ENCODE measurements around the gene URGCP. TPM values are rescaled to one million over a fixed set of nuclear protein-coding genes. Genes with fewer than 3 reads are reported as not detected.

Gene URGCP, protein sequence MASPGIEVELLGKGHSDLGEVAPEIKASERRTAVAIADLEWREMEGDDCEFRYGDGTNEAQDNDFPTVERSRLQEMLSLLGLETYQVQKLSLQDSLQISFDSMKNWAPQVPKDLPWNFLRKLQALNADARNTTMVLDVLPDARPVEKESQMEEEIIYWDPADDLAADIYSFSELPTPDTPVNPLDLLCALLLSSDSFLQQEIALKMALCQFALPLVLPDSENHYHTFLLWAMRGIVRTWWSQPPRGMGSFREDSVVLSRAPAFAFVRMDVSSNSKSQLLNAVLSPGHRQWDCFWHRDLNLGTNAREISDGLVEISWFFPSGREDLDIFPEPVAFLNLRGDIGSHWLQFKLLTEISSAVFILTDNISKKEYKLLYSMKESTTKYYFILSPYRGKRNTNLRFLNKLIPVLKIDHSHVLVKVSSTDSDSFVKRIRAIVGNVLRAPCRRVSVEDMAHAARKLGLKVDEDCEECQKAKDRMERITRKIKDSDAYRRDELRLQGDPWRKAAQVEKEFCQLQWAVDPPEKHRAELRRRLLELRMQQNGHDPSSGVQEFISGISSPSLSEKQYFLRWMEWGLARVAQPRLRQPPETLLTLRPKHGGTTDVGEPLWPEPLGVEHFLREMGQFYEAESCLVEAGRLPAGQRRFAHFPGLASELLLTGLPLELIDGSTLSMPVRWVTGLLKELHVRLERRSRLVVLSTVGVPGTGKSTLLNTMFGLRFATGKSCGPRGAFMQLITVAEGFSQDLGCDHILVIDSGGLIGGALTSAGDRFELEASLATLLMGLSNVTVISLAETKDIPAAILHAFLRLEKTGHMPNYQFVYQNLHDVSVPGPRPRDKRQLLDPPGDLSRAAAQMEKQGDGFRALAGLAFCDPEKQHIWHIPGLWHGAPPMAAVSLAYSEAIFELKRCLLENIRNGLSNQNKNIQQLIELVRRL
- 10 to 100 TPM; 30.0 to 33.9 (median 32.4) TPM for polyA plus RNA-seq (ENCODE audit: insufficient read length in 3 of 3)

- DNase-seq (ENCODE audit: low read depth in 3 of 3, low spot score in 2 of 3) = peak in 2 of 3 donors; percentile 18 to 23
Observed at GRCh38 chr7:43906331-43907010, at the start of gene URGCP. URGCP (minus strand) TSS chr7:43906596; CDS start chr7:43906575, 21 bp downstream.

GRCh38 chr7:43956027-43956426, 49.6 kb upstream of the URGCP start:
- DNase-seq (ENCODE audit: low read depth in 3 of 3, low spot score in 2 of 3) = no peak

DNA sequence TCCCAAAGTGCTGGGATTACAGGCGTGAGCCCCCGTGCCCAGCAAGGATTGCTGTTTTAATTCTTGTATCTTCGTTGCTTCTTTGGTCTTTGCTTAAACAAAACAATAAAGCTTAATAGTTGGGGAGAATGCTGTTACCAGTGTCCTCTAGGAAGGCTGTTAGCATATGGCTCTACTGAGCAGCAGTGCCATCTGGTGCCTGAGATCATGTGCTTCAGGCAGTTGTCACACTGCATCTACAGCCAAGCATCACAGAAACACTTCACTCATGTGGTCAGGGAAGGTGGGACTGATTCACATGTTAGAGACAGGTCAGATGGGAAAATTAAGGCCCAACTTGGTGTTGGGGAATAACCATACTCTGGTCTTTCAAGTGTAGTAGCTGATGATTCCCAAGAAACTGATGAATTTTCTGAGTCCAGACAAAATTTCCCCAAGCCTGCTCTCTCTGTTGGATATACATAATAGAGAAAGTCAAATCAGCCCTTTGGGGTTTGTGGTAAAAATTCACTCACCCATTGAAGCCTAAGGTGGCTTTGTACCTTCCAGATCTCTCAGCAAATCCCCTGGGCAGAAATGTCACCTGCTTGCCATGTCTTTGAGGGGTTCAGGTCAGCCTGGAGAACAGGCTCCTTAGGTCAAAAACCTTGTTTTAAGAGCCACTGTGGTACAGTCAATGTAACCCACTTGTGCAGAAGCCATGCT, 48.3 kb upstream of the URGCP start:
- peak in 1 of 3 donors; percentile 10 for DNase-seq (ENCODE audit: low read depth in 3 of 3, low spot score in 2 of 3)

DNA sequence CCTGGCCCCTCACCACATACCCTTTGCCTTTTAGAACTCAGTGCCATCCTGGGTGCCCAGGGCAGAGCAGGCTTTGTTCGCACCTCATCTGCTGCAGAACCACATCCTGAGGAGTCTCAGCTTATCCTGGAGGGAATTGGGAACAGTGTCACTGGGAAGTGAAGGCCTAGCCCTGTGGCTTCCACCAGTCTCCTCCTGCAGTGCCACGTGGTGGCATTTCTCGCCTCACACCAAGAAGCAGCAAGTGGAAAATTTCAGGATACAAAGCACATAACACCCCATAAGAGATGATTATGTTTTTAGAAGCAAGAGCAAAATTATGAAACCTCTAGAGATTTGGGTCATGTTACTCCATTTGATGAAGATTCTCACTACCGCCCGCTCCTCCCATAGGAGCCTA, 46.7 kb upstream of the URGCP start:
- no peak for DNase-seq (ENCODE audit: low read depth in 3 of 3, low spot score in 2 of 3)

- DNase-seq (ENCODE audit: low read depth in 3 of 3, low spot score in 2 of 3) = no peak
Observed at GRCh38 chr7:43952028-43952427, 45.6 kb upstream of the URGCP start.

GRCh38 chr7:43944286-43944685, 37.9 kb upstream of the URGCP start:
- DNase-seq (ENCODE audit: low read depth in 3 of 3, low spot score in 2 of 3) = no peak

GRCh38 chr7:43943417-43944187, 37.2 kb upstream of the URGCP start:
- DNase-seq (ENCODE audit: low read depth in 3 of 3, low spot score in 2 of 3) = no peak

GRCh38 chr7:43942997-43943396, 36.6 kb upstream of the URGCP start:
- DNase-seq (ENCODE audit: low read depth in 3 of 3, low spot score in 2 of 3) = no peak

DNA sequence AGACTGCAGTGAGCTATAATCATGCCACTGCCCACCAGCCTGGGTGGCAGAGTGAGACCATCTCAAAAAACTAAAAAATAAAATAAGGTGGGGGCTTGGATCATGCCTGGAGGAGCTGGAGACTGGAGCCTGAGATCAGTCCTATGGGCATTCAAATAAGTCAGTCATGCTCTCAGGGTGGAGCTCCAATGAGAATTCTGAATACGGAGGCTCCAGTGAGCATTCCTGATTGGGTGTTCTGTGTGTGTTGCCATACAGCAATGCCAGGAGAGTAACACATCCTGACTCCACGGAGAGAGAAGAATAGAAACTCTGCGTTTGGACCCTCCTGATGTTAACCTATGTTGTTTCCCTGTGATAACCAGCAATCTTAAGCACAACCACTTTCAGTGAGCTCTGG, 35.9 kb upstream of the URGCP start:
- DNase-seq (ENCODE audit: low read depth in 3 of 3, low spot score in 2 of 3) = no peak

- DNase-seq (ENCODE audit: low read depth in 3 of 3, low spot score in 2 of 3) = no peak
Observed at GRCh38 chr7:43938892-43939482, 32.6 kb upstream of the URGCP start.

GRCh38 chr7:43937444-43937843, 31.0 kb upstream of the URGCP start:
- no peak for DNase-seq (ENCODE audit: low read depth in 3 of 3, low spot score in 2 of 3)

DNA sequence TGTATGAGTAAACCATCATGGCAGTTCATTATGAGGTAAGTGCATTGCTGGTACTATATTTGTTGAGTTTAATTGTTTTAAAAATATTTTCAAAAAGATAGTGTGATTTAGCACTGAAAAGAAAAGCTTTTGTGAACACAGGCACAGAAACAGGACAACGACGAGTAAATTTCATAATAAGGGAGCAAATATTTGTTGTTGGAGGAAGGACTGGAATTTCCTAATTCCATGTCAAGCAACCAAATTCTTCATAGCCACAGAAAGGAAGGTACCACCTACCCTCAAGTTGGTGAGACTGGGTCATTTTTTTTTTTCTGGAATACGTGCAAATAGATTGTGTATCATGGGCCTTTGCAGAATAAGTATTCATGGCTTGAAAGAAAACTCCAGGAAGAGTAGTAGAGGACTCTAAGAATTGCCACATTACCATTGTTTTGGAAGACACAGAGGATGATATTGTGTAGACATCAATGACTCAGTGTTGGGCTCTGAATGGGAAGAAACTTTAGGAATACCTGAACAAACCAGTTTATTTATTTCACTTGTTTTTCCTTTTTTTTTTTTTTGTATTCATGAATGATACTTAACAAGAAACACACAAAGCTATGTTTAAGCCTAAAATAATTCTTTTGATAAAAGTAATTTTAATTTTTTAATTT, 27.6 kb upstream of the URGCP start:
- DNase-seq (ENCODE audit: low read depth in 3 of 3, low spot score in 2 of 3) = no peak

DNA sequence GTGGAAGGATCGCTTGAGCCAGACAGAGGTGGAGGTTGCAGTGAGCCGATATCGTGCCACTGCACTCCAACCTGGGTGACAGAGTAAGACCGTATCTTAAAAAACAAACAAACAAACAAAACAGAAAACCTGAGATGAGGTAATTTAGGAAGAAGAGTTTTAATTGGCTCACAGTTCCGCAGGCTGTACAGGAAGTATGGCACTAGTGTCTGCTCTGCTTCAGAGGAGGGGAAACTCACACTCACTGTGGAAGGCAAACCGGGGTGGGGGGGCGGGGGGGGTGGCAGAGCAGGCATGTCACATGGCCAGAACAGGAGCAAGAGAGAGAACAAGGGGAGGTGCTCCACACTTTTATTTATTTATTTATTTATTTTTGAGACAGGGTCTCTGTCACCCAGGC, 24.9 kb upstream of the URGCP start:
- no peak for DNase-seq (ENCODE audit: low read depth in 3 of 3, low spot score in 2 of 3)

- no peak for DNase-seq (ENCODE audit: low read depth in 3 of 3, low spot score in 2 of 3)
Observed at GRCh38 chr7:43929529-43930457, 23.4 kb upstream of the URGCP start.

GRCh38 chr7:43927810-43928209, 21.4 kb upstream of the URGCP start:
- DNase-seq (ENCODE audit: low read depth in 3 of 3, low spot score in 2 of 3) = no peak

GRCh38 chr7:43926798-43927123, 20.4 kb upstream of the URGCP start:
- DNase-seq (ENCODE audit: low read depth in 3 of 3, low spot score in 2 of 3) = no peak

DNA sequence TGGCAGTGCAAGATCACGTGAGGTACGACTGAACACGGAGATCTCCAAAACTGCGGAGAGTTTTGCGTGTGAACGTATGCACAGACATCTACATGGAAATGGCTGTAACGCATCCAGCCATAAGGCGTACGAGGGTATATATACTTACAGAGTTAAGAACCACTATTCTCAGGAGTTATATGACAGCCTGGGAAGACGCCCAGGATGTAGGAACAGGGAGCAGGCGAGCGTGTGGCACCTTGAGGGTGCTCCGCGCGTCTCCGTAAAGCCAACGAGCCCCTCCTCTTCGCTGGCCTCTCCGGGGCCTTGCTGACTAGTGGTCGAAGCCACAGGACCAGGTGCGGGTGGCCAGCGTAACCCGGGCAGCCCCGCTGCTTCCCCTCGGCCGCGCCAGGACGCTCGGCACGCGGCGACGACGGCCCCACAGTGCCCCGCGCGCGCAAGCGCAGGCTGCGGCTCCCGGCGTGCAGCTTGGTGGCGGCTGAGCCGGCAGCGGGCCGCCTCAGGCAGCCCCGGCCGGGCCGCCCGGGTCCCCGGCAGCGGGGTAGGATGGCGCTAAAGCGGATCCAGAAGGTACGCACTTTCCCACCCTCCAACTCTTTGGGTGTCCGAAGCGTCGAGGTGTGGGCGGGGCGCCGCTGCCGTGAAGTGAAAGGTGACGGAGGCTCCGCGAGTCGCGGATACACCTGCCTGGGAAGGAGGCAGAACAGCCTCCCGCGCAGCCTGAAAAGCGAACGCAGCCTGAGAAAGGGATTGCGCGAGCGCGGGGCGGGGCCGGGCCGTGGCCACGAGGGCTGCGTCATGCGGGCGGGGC, 19.8 kb upstream of the URGCP start, which contains the start of gene UBE2D4:
TSS of gene UBE2D4 (plus strand) at position 453 of the 814 bp plus-strand sequence. CDS start at position 550, 97 bp downstream.
- peak in 2 of 3 donors; percentile 41 to 51 for DNase-seq (ENCODE audit: low read depth in 3 of 3, low spot score in 2 of 3)

Measured in right renal cortex interstitium (tissue), 3 donors.